B cell (primary cell): ENCODE data around the gene ADGRD1. TPM values are rescaled to one million over a fixed set of nuclear protein-coding genes. Genes with fewer than 3 reads are reported as not detected.

ENCODE experiments used
- ATAC-seq: fragments of 200-7000 bp; cut with Tn5 transposase; one replicate; pipeline ENCODE4 v1.10.0; 2021; ENCODE audit warnings: low read depth, mild to moderate bottlenecking, moderate number of reproducible peaks, moderate library complexity
- CTCF ChIA-PET: fragments of 350-600 bp; sonication (Branson Sonifier 250); formaldehyde crosslinking; loops from one replicate; lab custom pipeline; 2021; ENCODE audit warnings: antibody characterized with exemption, inconsistent platforms; lab: Charles Lee
- POLR2A ChIA-PET: fragments of 350-600 bp; sonication (Branson Sonifier 250); formaldehyde crosslinking; loops from one replicate; lab custom pipeline; 2021; ENCODE audit warnings: antibody characterized with exemption; lab: Charles Lee
- DNase-seq: peaks from one replicate; pipeline ENCODE4 v3.0.0; 2013
- H2AFZ ChIP-seq: 2 replicates; pipeline ENCODE4 v1.6.1; 2012; ENCODE audit warnings: mild to moderate bottlenecking, low read depth, low read length; ENCODE audit not compliant: insufficient read depth, poor library complexity, severe bottlenecking
- H3K27ac ChIP-seq, 2 donors: 1 replicate in 1 of 2; 2 replicates in 1 of 2; pipeline ENCODE4 v1.5.1; 2012 to 2013; ENCODE audit warnings: low read length in 2 of 2, mild to moderate bottlenecking in 2 of 2, moderate library complexity in 1 of 2
- H3K27me3 ChIP-seq, 4 experiments: fragments of 200-600 bp in 1 of 4; sonication (generic) in 1 of 4; replicated peaks in 1 of 4; 1 replicate in 2 of 4; 2 replicates in 2 of 4; pipeline versions ENCODE4 v1.6.1 to v1.7.0; 2013 to 2016; ENCODE audit warnings: low read length in 3 of 4, mild to moderate bottlenecking in 2 of 4, mixed read lengths in 1 of 4, moderate library complexity in 1 of 4; ENCODE audit not compliant: insufficient read depth in 4 of 4, control insufficient read depth in 3 of 4; ENCODE audit errors: control extremely low read depth in 1 of 4
- H3K36me3 ChIP-seq, 2 experiments: replicated peaks in 1 of 2; 1 replicate in 1 of 2; 2 replicates in 1 of 2; pipeline versions ENCODE4 v1.6.1 to v1.7.1; 2013; ENCODE audit warnings: low read length in 1 of 2; ENCODE audit not compliant: insufficient read depth in 2 of 2, control insufficient read depth in 1 of 2; ENCODE audit errors: control extremely low read depth in 1 of 2, extremely low read depth in 1 of 2
- H3K4me1 ChIP-seq, 2 donors: fragments of 200-600 bp in 1 of 2; sonication (generic) in 1 of 2; 1 replicate in 1 of 2; 2 replicates in 1 of 2; pipeline versions ENCODE4 v1.5.1 to v1.6.1; 2013 to 2017; ENCODE audit warnings: low read length in 2 of 2; ENCODE audit not compliant: control insufficient read depth in 2 of 2, insufficient read depth in 2 of 2
- H3K4me2 ChIP-seq: replicated peaks from 2 replicates; pipeline ENCODE3; 2012; ENCODE audit warnings: mild to moderate bottlenecking, low read depth, low read length; ENCODE audit not compliant: poor library complexity, severe bottlenecking
- H3K4me3 ChIP-seq, 5 experiments: fragments of 200-600 bp in 1 of 5; sonication (generic) in 1 of 5; 1 replicate in 3 of 5; 2 replicates in 2 of 5; pipeline versions ENCODE4 v1.5.1 to v1.7.0; 2011 to 2016; ENCODE audit warnings: low read length in 4 of 5, mild to moderate bottlenecking in 4 of 5, low read depth in 2 of 5, control low read depth in 1 of 5, moderate library complexity in 1 of 5; ENCODE audit not compliant: insufficient read depth in 1 of 5; ENCODE audit errors: control extremely low read depth in 1 of 5, extremely low read depth in 1 of 5
- H3K79me2 ChIP-seq: fragments of 200-600 bp; sonication (generic); one replicate; pipeline ENCODE4 v1.6.0; 2016; ENCODE audit warnings: low read length; ENCODE audit not compliant: control insufficient read depth, insufficient read depth
- H3K9ac ChIP-seq: fragments of 200-600 bp; sonication (generic); 2 replicates; pipeline ENCODE4 v1.6.1; 2017; ENCODE audit warnings: mild to moderate bottlenecking, low read length, moderate library complexity
- H3K9me3 ChIP-seq, 3 donors: one replicate each; pipeline versions ENCODE4 v1.6.1 to v1.7.1; 2013; ENCODE audit warnings: low read length in 2 of 3; ENCODE audit not compliant: control insufficient read depth in 2 of 3, insufficient read depth in 1 of 3; ENCODE audit errors: control extremely low read depth in 1 of 3
- H4K20me1 ChIP-seq: 2 replicates; pipeline ENCODE4 v1.6.0; 2012; ENCODE audit warnings: mild to moderate bottlenecking, low read length; ENCODE audit not compliant: insufficient read depth, control insufficient read depth, poor library complexity, severe bottlenecking
- H3K27ac Mint-ChIP-seq: one replicate; pipeline ENCODE4 v1.8.0; 2021; ENCODE audit warnings: mixed read lengths
- H3K27me3 Mint-ChIP-seq: one replicate; pipeline ENCODE4 v1.8.0; 2021; ENCODE audit warnings: mixed read lengths
- H3K4me1 Mint-ChIP-seq: one replicate; pipeline ENCODE4 v1.8.0; 2021; ENCODE audit warnings: mixed read lengths
- H3K4me3 Mint-ChIP-seq: one replicate; pipeline ENCODE4 v1.8.0; 2021; ENCODE audit warnings: mixed read lengths
- H3K9me3 Mint-ChIP-seq: one replicate; pipeline ENCODE4 v1.8.0; 2022; ENCODE audit warnings: mixed read lengths; ENCODE audit not compliant: insufficient read depth
- CTCF ChIP-seq: fragments of 200-600 bp; IDR thresholded peaks from one replicate; pipeline ENCODE4 v1.8.0; 2022; ENCODE audit warnings: antibody characterized with exemption, mild to moderate bottlenecking
- EZH2 ChIP-seq: IDR thresholded peaks from 2 replicates; pipeline ENCODE4 v1.6.1; 2012; ENCODE audit warnings: borderline replicate concordance, low read depth, mild to moderate bottlenecking, moderate library complexity, low read length; ENCODE audit not compliant: insufficient read depth, poor library complexity, severe bottlenecking
- WGBS: methylation state at CpG from one replicate; pipeline ENCODE4 v1.1.5; 2013; ENCODE audit warnings: missing lambda C conversion rate; ENCODE audit not compliant: insufficient coverage; 5-methylcytosine and 5-hydroxymethylcytosine counted together
- intact Hi-C: fragments of 100-400 bp; cut with micrococcal nuclease; formaldehyde crosslinking; loops from one replicate; pipeline ENCODE4 v1.10.0; 2022
- polyA plus RNA-seq: library from polyadenylated mRNA; depleted of rRNA; stranded (reverse); fragments of >200 nt; gene quantifications from 2 replicates; pipeline ENCODE4 v1.2.3, GENCODE V29; 2012
- total RNA-seq, 2 donors: library from RNA; stranded (reverse); fragments of 120-200 nt in 1 of 2; gene quantifications; 1 replicate in 1 of 2; 2 replicates in 1 of 2; pipeline versions ENCODE4 v1.2.3 to v1.2.4, GENCODE V29; 2013 to 2022

Gene ADGRD1
- total and polyA plus RNA-seq, 2 donors (not counting 1 experiment from before 2014, with no cell fraction given), result 1.1 to 2.2 TPM

GRCh38 chr12:131050463-131051154 is 96.9 kb downstream of the ADGRD1 start:
- Mint-ChIP-seq H3K4me3 (no peak overlapping the region), H3K9me3 (no peaks in the 10 kb centered on the region), H3K27me3 (peaks cover 15% of the 10 kb centered on the region), H3K27ac (peak overlapping the region; percentile 6), H3K4me1 (peaks cover 13% of the 10 kb centered on the region)
- CTCF ChIA-PET, result interaction anchor here (0.9 kb wide), 1 partner anchor 82 kb away, joined by 3 read pairs; no protein-coding TSS in a partner anchor
- Histone ChIP-seq H3K9ac (no peak overlapping the region), H3K4me3 (no peak overlapping the region), H3K36me3 (no peaks in the 10 kb centered on the region), H3K4me2 (no peak overlapping the region), H3K79me2 (no peaks in the 10 kb centered on the region), H3K9me3 (no peaks in the 10 kb centered on the region), H4K20me1 (no peaks in the 10 kb centered on the region), H3K27me3 (peaks cover 0 to 9% (median 0%) of the 10 kb centered on the region in 4 experiments), H3K27ac (no peak overlapping the region), H2AFZ (no peak overlapping the region), H3K4me1 (peaks cover 5 to 16% of the 10 kb centered on the region in 2 donors)
- TF ChIP-seq EZH2 (no peak), CTCF (no peak)
- 89% methylated on average over 24 of the region's 26 CpGs for WGBS
- POLR2A ChIA-PET, result no interaction called here
- no peak for DNase-seq
- intact Hi-C loops, result no loop called here
- no peak for ATAC-seq

GRCh38 chr12:131051155-131051473 is 97.4 kb downstream of the ADGRD1 start:
- Histone ChIP-seq H3K4me3 (no peak overlapping the region), H3K36me3 (no peaks in the 10 kb centered on the region), H3K27me3 (peaks cover 0 to 6% (median 0%) of the 10 kb centered on the region in 4 experiments), H3K79me2 (no peaks in the 10 kb centered on the region), H3K4me1 (peaks cover 5 to 16% of the 10 kb centered on the region in 2 donors), H2AFZ (no peak overlapping the region), H3K9ac (no peak overlapping the region), H3K9me3 (no peaks in the 10 kb centered on the region), H3K4me2 (no peak overlapping the region), H3K27ac (no peak overlapping the region), H4K20me1 (no peaks in the 10 kb centered on the region)
- H3K4me3 Mint-ChIP-seq, result no peak overlapping the region
- no peak for DNase-seq
- H3K27me3 Mint-ChIP-seq, result peaks cover 17% of the 10 kb centered on the region
- TF ChIP-seq CTCF, result no peak
- no peak for TF ChIP-seq EZH2
- POLR2A ChIA-PET, result no interaction called here
- no peak overlapping the region for H3K27ac Mint-ChIP-seq
- H3K9me3 Mint-ChIP-seq, result no peaks in the 10 kb centered on the region
- no CpG with 5 or more reads among the region's 4 CpGs for WGBS
- ATAC-seq, result no peak
- peaks cover 13% of the 10 kb centered on the region for H3K4me1 Mint-ChIP-seq
- CTCF ChIA-PET, result no interaction called here
- intact Hi-C loops, result no loop called here
